Endometrial microvascular endothelial cells (primary cell): ENCODE measurements around the gene ALDH16A1. TPM values are rescaled to one million over a fixed set of nuclear protein-coding genes. Genes with fewer than 3 reads are reported as not detected.

Experiments used
- in situ Hi-C: cut with HindIII; loops from 2 replicates; pipeline ENCODE4 v1.10.0; 2017; ENCODE audit warnings: low sequenced_read_pairs, low pct_unique_long_range_greater_than_20kb; ENCODE audit errors: inconsistent ontology term
- total RNA-seq: library from RNA; depleted of rRNA; stranded (reverse); fragments of >200 nt; gene quantifications from one replicate; pipeline ENCODE4 v1.2.3, GENCODE V29; 2015; ENCODE audit errors: inconsistent ontology term

ALDH16A1 gene
- total RNA-seq, 1 donor from 2014 or later = 67.4 TPM

DNA sequence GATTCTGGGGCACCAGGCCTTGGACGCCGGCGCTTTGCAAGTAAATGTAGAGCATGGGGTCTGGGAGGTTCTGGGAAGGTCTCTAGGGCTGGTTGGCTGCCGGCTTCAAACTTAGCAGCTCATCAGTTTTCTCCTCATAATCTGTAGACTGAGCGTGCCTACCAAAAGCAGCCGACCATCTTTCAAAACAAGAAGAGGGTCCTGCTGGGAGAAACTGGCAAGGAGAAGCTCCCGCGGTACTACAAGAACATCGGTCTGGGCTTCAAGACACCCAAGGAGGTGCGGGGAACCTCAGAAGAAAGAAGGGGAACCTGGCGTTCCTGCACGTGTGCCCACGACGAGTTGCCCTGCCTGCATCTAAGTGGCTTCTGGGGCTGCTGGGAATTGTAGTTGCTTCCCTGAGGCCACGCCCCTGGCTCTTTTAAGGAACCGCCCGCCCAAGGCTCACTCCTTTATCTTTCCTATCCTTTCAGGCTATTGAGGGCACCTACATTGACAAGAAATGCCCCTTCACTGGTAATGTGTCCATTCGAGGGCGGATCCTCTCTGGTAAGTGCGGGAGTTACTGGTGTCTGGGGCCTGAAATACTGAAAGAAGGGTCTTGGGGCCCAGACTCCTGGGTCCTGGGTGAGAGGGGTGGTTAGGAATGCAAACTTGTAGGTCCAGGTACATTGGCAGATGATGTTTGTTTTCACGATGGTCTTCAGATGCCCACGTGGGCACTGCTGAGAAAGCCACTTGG is 44.2 kb downstream of the ALDH16A1 start:
- in situ Hi-C loops = no loop called here

GRCh38 chr19:49497789-49498103 is 44.7 kb downstream of the ALDH16A1 start:
- in situ Hi-C loops = no loop called here

GRCh38 chr19:49498475-49498874 is 45.5 kb downstream of the ALDH16A1 start:
- in situ Hi-C loops = no loop called here

DNA sequence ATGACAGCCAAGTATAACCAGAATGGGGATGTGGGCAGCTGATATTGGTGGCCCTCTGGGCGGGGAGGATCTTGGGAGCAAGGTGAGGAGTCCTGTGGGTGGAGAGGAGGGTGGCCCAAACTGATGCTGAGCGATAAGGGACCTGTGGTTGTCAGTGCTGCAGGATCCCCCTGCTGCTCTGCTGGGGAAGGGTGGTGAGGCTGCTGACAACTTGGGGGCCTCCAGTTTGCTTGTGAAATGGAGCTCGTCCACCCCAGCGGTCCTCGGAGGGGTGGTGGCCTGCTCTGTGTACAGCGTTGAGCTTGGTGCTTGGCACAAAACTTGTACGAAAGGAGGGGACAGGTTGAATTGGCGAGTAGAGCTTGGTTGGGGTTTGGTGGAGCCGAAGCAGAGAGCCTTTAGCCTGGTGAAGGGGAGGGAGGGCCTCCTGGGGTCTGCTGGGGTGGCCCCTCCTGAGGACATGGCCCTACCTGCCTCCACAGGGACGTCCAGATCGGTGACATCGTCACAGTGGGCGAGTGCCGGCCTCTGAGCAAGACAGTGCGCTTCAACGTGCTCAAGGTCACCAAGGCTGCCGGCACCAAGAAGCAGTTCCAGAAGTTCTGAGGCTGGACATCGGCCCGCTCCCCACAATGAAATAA is 46.1 kb downstream of the ALDH16A1 start:
- in situ Hi-C loops = no loop called here

GRCh38 chr19:49502866-49503581 is 50.0 kb downstream of the ALDH16A1 start:
- in situ Hi-C loops = no loop called here

DNA sequence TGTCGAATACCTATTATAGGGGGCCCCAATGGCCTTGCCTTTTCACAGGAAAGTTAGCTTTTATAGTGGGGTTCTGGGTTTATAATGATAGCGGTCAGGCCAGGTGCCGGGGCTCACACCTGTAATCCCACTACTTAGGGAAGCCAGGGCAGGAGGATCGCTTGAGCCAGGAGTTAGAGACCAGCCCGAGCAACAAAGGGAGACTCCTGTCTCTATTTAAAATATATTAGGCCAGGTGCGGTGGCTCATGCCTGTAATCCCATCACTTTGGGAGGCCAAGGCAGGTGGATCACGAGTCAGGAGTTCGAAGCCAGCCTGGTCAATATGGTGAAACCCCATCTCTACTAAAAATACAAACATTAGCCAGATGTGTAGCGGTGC is 50.5 kb downstream of the ALDH16A1 start:
- in situ Hi-C loops = no loop called here

GRCh38 chr19:49506575-49507105 is 53.6 kb downstream of the ALDH16A1 start:
- in situ Hi-C loops = no loop called here

DNA sequence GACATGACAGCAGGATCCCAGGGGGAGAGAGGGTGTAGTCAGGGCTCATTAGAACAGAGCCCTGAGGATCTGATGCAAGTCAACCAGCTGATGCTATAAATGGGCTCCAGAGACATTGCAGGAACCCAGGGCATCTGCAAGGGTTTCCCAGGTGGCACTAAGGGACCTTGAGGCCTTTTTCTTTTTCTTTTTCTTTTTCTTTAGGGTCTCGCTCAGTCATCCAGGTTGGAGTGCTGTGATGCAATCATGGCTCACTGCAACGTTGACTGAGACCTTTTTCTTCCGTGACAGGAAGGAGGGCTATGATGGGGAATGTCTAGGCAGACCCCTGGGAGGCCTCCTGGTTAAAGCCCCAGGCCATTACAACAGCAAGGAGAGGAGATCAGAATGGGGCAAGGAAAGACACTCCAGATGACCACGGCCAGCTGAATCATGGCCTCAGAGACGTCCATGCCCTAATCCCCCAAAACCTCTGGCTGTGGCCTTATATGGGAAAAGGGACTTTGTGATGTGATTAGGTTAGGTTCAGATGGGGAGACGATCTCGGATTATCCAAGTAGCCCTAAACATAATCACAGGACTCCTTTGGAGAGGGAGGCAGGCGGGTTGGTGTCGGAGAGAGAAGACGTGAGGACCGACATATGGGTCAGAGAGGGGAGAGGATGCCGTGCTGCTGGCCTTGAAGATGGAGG is 54.9 kb downstream of the ALDH16A1 start:
- in situ Hi-C loops = no loop called here

- in situ Hi-C loops = no loop called here
These were observed 60.1 kb downstream of the ALDH16A1 start for GRCh38 chr19:49512970-49513745.

DNA sequence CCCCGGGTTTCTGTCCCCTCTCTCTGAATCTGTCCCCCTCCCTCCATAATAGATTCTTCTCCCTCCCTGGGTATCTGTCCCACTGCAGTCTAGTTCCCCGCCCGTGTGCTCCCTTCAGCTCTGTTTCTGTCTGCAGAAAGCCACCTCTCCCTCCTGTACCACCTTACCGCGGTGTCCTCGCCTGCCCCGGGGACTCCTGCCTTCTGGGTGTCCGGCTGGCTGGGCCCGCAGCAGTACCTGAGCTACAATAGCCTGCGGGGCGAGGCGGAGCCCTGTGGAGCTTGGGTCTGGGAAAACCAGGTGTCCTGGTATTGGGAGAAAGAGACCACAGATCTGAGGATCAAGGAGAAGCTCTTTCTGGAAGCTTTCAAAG is 60.7 kb downstream of the ALDH16A1 start:
- in situ Hi-C loops = no loop called here

GRCh38 chr19:49514151-49514550 is 61.1 kb downstream of the ALDH16A1 start:
- in situ Hi-C loops = no loop called here

GRCh38 chr19:49515767-49516166 is 62.7 kb downstream of the ALDH16A1 start:
- in situ Hi-C loops = no loop called here

GRCh38 chr19:49518033-49518432 is 65.0 kb downstream of the ALDH16A1 start:
- in situ Hi-C loops = no loop called here

Other genes with a start within 250 kb of the ALDH16A1 start
- not detected for gene SLC6A16, start 128.0 kb upstream of the ALDH16A1 start, total RNA-seq
- gene CD37, start 117.8 kb upstream of the ALDH16A1 start, total RNA-seq = not detected
- 86.6 TPM for gene TEAD2, start 90.8 kb upstream of the ALDH16A1 start, total RNA-seq
- gene DKKL1, start 89.3 kb upstream of the ALDH16A1 start, total RNA-seq = not detected
- not detected for gene KASH5, start 65.0 kb upstream of the ALDH16A1 start, total RNA-seq
- gene PTH2, start 29.8 kb upstream of the ALDH16A1 start, total RNA-seq = not detected
- gene GFY, start 27.8 kb upstream of the ALDH16A1 start, total RNA-seq = not detected
- gene SLC17A7, start 11.7 kb upstream of the ALDH16A1 start, total RNA-seq = not detected
- 97.7 TPM for gene PIH1D1, start 1.4 kb upstream of the ALDH16A1 start, total RNA-seq
- 2.6 TPM for gene FLT3LG, start 21.0 kb downstream of the ALDH16A1 start, total RNA-seq
- 2,035 TPM for gene RPL13A, start 34.4 kb downstream of the ALDH16A1 start, total RNA-seq
- 3,348 TPM for gene RPS11, start 43.2 kb downstream of the ALDH16A1 start, total RNA-seq
- 93.4 TPM for gene FCGRT, start 59.4 kb downstream of the ALDH16A1 start, total RNA-seq
- 38.2 TPM for gene RCN3, start 74.8 kb downstream of the ALDH16A1 start, total RNA-seq
- 107 TPM for gene NOSIP, start 127.3 kb downstream of the ALDH16A1 start, total RNA-seq
- gene PRRG2, start 128.1 kb downstream of the ALDH16A1 start, total RNA-seq = not detected
- 7.5 TPM for gene PRR12, start 138.0 kb downstream of the ALDH16A1 start, total RNA-seq
- 45.0 TPM for gene RRAS, start 186.9 kb downstream of the ALDH16A1 start, total RNA-seq
- 73.5 TPM for gene SCAF1, start 189.0 kb downstream of the ALDH16A1 start, total RNA-seq
- 81.9 TPM for gene IRF3, start 212.6 kb downstream of the ALDH16A1 start, total RNA-seq
- 51.6 TPM for gene BCL2L12, start 212.7 kb downstream of the ALDH16A1 start, total RNA-seq
- gene PRMT1, start 224.0 kb downstream of the ALDH16A1 start, total RNA-seq = 456 TPM
- gene ADM5, start 236.4 kb downstream of the ALDH16A1 start, total RNA-seq = not detected
- 9.6 TPM for gene CPT1C, start 237.9 kb downstream of the ALDH16A1 start, total RNA-seq